Common myeloid progenitor, CD34-positive (primary cell): ENCODE data around the gene DENND1B.

Source experiments
- CTCF ChIA-PET: fragments of 350-600 bp; sonication (Branson Sonifier 250); formaldehyde crosslinking; loops from one replicate; lab custom pipeline; 2021; ENCODE audit warnings: antibody characterized with exemption; lab: Charles Lee
- POLR2A ChIA-PET: fragments of 350-600 bp; sonication (Branson Sonifier 250); formaldehyde crosslinking; loops from one replicate; lab custom pipeline; 2021; ENCODE audit warnings: antibody characterized with exemption; lab: Charles Lee
- DNase-seq, 3 donors: peaks; one replicate each; pipeline versions ENCODE4 v3.0.0 to v3.0.0-alpha.2; 2013
- H3K27ac ChIP-seq, 2 experiments: 1 replicate in 1 of 2; 2 replicates in 1 of 2; pipeline ENCODE4 v1.7.0; 2013; ENCODE audit warnings: inconsistent platforms in 2 of 2, low read length in 2 of 2, mild to moderate bottlenecking in 2 of 2, low read depth in 1 of 2, moderate library complexity in 1 of 2; ENCODE audit not compliant: severe bottlenecking in 2 of 2, insufficient read depth in 1 of 2, poor library complexity in 1 of 2
- H3K27me3 ChIP-seq, 5 experiments: replicated peaks in 2 of 5; 1 replicate in 3 of 5; 2 replicates in 2 of 5; pipeline versions ENCODE4 v1.6.1 to v1.7.0; 2013; ENCODE audit warnings: low read length in 4 of 5, mild to moderate bottlenecking in 2 of 5, moderate library complexity in 2 of 5, inconsistent platforms in 1 of 5; ENCODE audit not compliant: insufficient read depth in 5 of 5, control insufficient read depth in 4 of 5
- H3K36me3 ChIP-seq, 4 experiments: 1 replicate in 2 of 4; 2 replicates in 2 of 4; pipeline versions ENCODE4 v1.6.1 to v1.7.0; 2013; ENCODE audit warnings: low read length in 3 of 4, control low read depth in 1 of 4, mild to moderate bottlenecking in 1 of 4; ENCODE audit not compliant: control insufficient read depth in 4 of 4, insufficient read depth in 4 of 4
- H3K4me1 ChIP-seq, 4 experiments: 1 replicate in 3 of 4; 2 replicates in 1 of 4; pipeline versions ENCODE4 v1.6.1 to v1.7.1; 2013; ENCODE audit warnings: low read length in 3 of 4, mild to moderate bottlenecking in 3 of 4, control low read depth in 1 of 4, inconsistent platforms in 1 of 4, moderate library complexity in 1 of 4; ENCODE audit not compliant: control insufficient read depth in 4 of 4, insufficient read depth in 4 of 4; ENCODE audit errors: control extremely low read depth in 1 of 4
- H3K4me3 ChIP-seq, 7 experiments: 1 replicate in 4 of 7; 2 replicates in 3 of 7; pipeline versions ENCODE4 v1.5.1 to v1.7.0; 2013; ENCODE audit warnings: mild to moderate bottlenecking in 7 of 7, low read length in 6 of 7, moderate library complexity in 6 of 7, inconsistent platforms in 2 of 7, low read depth in 2 of 7, control low read depth in 1 of 7; ENCODE audit not compliant: insufficient read depth in 4 of 7, control insufficient read depth in 1 of 7; ENCODE audit errors: extremely low read depth in 1 of 7
- H3K9me3 ChIP-seq, 5 experiments: 1 replicate in 4 of 5; 2 replicates in 1 of 5; pipeline versions ENCODE4 v1.6.1 to v1.7.1; 2013; ENCODE audit warnings: low read length in 4 of 5, mild to moderate bottlenecking in 2 of 5, inconsistent platforms in 1 of 5, low read depth in 1 of 5, moderate library complexity in 1 of 5; ENCODE audit not compliant: control insufficient read depth in 4 of 5, insufficient read depth in 2 of 5; ENCODE audit errors: control extremely low read depth in 1 of 5
- WGBS: methylation state at CpG from one replicate; pipeline ENCODE4 v1.1.5; 2013; ENCODE audit not compliant: insufficient coverage; 5-methylcytosine and 5-hydroxymethylcytosine counted together

DENND1B gene

DNA sequence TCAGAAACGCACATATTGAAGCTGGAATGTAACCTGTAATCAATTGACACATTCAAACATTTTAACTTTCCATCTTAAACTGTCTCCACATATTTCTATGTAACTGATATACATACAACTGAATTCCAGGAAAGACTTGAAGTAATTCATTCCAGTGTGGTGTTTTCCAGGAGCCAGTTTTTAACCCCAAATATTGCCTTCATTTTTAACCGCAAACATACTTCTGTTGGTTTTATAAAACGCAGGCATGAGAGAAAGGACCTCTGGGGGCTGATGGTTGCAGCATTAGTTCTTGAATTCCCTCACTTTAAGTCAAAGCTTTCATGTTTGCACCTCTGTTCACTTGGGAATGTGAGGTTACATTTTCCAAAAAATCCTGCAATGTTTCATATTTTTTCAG is 303.1 kb downstream of the DENND1B start:
- no peak overlapping the region for H3K4me3 ChIP-seq
- no peaks in the 10 kb centered on the region for H3K9me3 ChIP-seq
- H3K27ac ChIP-seq: no peak overlapping the region
- WGBS: 100% methylated on average over 3 of the region's 3 CpGs
- peaks cover 24 to 41% (median 37%) of the 10 kb centered on the region in 4 experiments for H3K4me1 ChIP-seq
- H3K27me3 ChIP-seq: no peaks in the 10 kb centered on the region
- no peak for DNase-seq
- POLR2A ChIA-PET: no interaction called here
- CTCF ChIA-PET: interaction anchor here (1.2 kb wide), 1 partner anchor 8 kb away, joined by 4 read pairs; no protein-coding TSS in a partner anchor
- H3K36me3 ChIP-seq: no peaks in the 10 kb centered on the region

- POLR2A ChIA-PET: no interaction called here
- no peak overlapping the region for H3K27ac ChIP-seq
- peaks cover 24 to 47% (median 41%) of the 10 kb centered on the region in 4 experiments for H3K4me1 ChIP-seq
- H3K4me3 ChIP-seq: no peak overlapping the region
- CTCF ChIA-PET: interaction anchor here (1.2 to 3.6 kb wide), 3 partner anchors 9 to 10 kb away, joined by 4 to 11 read pairs (median 5); no protein-coding TSS in a partner anchor
- no peaks in the 10 kb centered on the region for H3K36me3 ChIP-seq
- DNase-seq: no peak
- no peaks in the 10 kb centered on the region for H3K9me3 ChIP-seq
- H3K27me3 ChIP-seq: no peaks in the 10 kb centered on the region
- WGBS: 100% methylated on average over 3 of the region's 9 CpGs
Observed at GRCh38 chr1:197471248-197471985, 303.9 kb downstream of the DENND1B start.

DNA sequence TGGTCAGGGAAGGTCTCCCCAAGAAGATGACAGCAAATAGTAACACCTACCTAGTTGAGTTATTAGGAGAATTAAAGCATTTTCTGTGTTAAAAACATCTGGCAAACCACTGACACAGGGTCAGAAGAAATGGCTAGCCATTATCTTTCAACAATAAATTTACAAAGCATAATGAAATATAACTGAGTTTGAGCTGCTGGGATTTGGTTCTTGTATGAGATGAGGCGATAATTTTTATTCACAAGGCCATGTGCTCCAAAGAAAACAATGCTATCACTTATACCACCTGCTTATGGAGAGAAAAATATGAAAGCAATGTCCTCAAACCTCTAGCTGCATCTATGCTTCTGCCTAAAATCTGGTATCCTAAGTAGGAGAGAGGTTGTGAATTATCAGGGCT is 304.9 kb downstream of the DENND1B start:
- Histone ChIP-seq H3K36me3 (no peaks in the 10 kb centered on the region), H3K27ac (no peak overlapping the region), H3K4me3 (peak overlapping the region in 1 of 7 experiments; percentile 23), H3K27me3 (no peaks in the 10 kb centered on the region), H3K9me3 (no peaks in the 10 kb centered on the region), H3K4me1 (peaks cover 24 to 47% (median 41%) of the 10 kb centered on the region in 4 experiments)
- no CpG with 5 or more reads among the region's 1 CpG for WGBS
- CTCF ChIA-PET: interaction anchor here (1.2 to 3.6 kb wide), 5 partner anchors 9 to 21 kb away, joined by 3 to 11 read pairs (median 4); no protein-coding TSS in a partner anchor
- no peak for DNase-seq
- POLR2A ChIA-PET: no interaction called here

- Histone ChIP-seq H3K4me1 (peaks cover 24 to 47% (median 41%) of the 10 kb centered on the region in 4 experiments), H3K4me3 (peak overlapping the region in 4 of 7 experiments; percentile 23 to 40 (median 33)), H3K9me3 (no peaks in the 10 kb centered on the region), H3K27me3 (no peaks in the 10 kb centered on the region), H3K36me3 (no peaks in the 10 kb centered on the region), H3K27ac (peak overlapping the region in 1 of 2 experiments; percentile 6)
- peak; percentile 64 to 84 (median 78) for DNase-seq
- ChIA-PET POLR2A (no interaction called here), CTCF (interaction anchor here (1.2 to 3.6 kb wide), 5 partner anchors 8 to 20 kb away, joined by 3 to 11 read pairs (median 4); no protein-coding TSS in a partner anchor)
- WGBS: 19% methylated on average over 7 of the region's 7 CpGs
Observed at GRCh38 chr1:197469620-197470210, 305.6 kb downstream of the DENND1B start.

- POLR2A ChIA-PET: no interaction called here
- Histone ChIP-seq H3K9me3 (no peaks in the 10 kb centered on the region), H3K27me3 (no peaks in the 10 kb centered on the region), H3K27ac (peak overlapping the region in 1 of 2 experiments; percentile 17), H3K4me3 (no peak overlapping the region), H3K4me1 (peaks cover 24 to 47% (median 41%) of the 10 kb centered on the region in 4 experiments), H3K36me3 (no peaks in the 10 kb centered on the region)
- CTCF ChIA-PET: interaction anchor here (2.3 to 3.6 kb wide), 2 partner anchors 11 to 14 kb away, joined by 4 to 11 read pairs; no protein-coding TSS in a partner anchor
- DNase-seq: peak; percentile 41 to 94 (median 89)
- 23% methylated on average over 7 of the region's 9 CpGs for WGBS
Observed at GRCh38 chr1:197468543-197469175, 306.6 kb downstream of the DENND1B start.

DNA sequence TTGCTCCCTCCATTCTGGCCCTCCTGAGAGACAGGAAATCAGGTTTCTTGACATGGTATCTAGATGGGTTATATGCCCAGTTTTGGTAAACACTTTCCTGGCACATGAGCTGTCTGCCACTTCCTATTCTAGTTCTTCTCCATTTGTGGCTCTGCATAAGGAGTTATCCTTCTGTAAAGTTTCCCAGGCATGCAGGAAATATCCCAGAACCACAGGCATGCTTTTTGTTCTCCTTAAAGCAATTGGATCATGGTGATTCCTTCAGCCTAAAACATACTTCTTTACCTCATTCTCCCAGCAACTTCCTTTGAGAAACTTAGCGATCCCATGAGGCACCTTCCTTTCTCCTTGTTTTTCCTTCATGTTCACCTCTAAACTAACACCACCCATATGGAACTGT is 307.4 kb downstream of the DENND1B start:
- ChIA-PET POLR2A (no interaction called here), CTCF (interaction anchor here (2.3 to 3.6 kb wide), 2 partner anchors 12 to 15 kb away, joined by 4 to 11 read pairs; no protein-coding TSS in a partner anchor)
- H3K9me3 ChIP-seq: no peaks in the 10 kb centered on the region
- no peaks in the 10 kb centered on the region for H3K36me3 ChIP-seq
- no peak overlapping the region for H3K4me3 ChIP-seq
- H3K4me1 ChIP-seq: peaks cover 24 to 47% (median 41%) of the 10 kb centered on the region in 4 experiments
- 100% methylated on average over 1 of the region's 1 CpG for WGBS
- no peaks in the 10 kb centered on the region for H3K27me3 ChIP-seq
- H3K27ac ChIP-seq: no peak overlapping the region
- peak in 1 of 3 donors; percentile 28 for DNase-seq
